GM21360 (cell line): ENCODE measurements around the gene PAQR5.
"Not testable (repeated sequence)": the region's sequence is repeated elsewhere in the genome, so short reads cannot be mapped to it uniquely, and the experiment has no call there.

Source experiments
- ATAC-seq: cut with Tn5 transposase; IDR thresholded peaks from one replicate; pipeline ENCODE4 v1.9.1; 2021; ENCODE audit warnings: mild to moderate bottlenecking, moderate library complexity; ENCODE audit not compliant: unreplicated experiment

Gene PAQR5

GRCh38 chr15:69298697-69299441 is at the start of gene PAQR5:
Gene PAQR5 (plus strand): TSS chr15:69298912. CDS start chr15:69360081, 61,169 bp downstream.
- no peak for ATAC-seq

GRCh38 chr15:69253156-69253555 is 45.6 kb upstream of the PAQR5 start:
- no peak for ATAC-seq

DNA sequence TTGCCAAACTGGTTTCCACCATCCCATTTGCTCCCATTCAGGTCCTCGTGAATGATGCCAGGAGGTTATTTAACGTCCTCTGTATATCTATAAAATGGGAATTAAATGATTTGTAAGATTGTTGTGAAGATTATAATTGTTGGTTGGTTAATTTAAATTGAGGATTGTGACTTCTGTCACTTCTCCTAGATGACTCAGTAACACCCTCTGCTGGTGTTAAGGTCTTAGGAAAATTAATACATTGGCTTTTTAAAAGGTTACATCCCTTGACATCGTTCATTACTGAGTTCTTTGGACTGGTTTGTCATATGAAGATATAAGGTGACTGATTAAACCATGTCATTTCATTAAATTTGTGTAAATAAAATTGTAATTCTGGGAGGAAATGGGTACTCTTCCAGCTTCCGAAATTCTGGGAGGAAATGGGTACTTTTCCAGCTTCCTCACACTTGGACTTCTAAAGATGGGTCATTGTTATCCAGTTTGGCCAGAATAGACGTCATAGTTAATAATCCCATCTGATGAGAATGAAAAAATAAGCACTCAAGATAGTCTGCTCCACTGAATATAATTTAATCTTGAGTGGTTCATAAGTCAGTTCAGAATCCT is 33.3 kb upstream of the PAQR5 start:
- ATAC-seq, result no peak

- ATAC-seq, result no peak
Observed at GRCh38 chr15:69271217-69271616, 27.5 kb upstream of the PAQR5 start.

GRCh38 chr15:69272139-69272538 is 26.6 kb upstream of the PAQR5 start:
- ATAC-seq, result no peak

DNA sequence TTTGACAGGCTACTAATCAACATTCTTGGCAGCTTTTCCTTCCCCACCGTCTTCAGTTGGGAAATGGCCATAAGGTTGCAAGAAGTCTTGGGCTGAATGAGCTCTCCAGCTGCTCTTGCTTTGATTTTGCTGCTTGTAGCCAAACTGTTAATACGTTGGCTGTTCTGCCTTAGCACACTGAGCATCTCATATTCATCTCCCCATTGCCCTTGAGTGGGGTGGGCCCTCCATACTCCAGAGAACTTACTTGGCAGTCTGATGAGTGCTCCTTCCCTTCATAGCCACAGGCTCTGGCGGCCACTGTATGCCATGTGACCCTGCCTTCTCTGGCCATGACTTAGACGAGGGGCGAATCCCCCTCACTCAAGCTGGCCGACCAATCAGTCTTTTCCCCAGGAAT is 25.8 kb upstream of the PAQR5 start:
- ATAC-seq, result no peak

DNA sequence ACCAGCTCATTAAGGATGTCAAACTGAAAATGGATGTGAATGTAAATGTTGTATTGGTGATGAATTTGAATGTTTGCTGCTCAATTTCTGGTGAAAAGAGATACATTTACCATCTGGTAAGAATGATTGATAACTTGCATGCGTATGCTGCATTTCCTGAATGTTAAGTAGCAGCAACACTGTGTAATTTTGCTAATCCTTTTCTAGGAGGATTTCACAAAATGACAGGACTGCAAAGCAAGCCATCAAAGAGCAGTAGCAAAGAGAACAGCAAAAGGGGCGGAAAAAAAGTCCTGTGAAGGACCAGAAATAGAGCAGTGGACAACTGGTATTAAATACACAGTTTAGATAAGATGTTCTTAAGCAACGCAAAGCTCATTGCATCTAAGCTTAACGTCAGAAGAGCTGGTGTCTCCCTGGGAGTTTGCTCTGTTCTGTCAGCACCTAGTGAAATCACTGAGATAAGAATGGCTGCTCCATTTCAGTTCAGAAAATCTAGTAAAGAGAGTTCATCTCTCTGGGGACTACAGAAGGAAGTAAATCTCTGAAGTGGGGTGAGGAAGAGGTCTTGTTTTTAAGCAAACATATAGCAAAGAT is 23.5 kb upstream of the PAQR5 start:
- no peak for ATAC-seq

DNA sequence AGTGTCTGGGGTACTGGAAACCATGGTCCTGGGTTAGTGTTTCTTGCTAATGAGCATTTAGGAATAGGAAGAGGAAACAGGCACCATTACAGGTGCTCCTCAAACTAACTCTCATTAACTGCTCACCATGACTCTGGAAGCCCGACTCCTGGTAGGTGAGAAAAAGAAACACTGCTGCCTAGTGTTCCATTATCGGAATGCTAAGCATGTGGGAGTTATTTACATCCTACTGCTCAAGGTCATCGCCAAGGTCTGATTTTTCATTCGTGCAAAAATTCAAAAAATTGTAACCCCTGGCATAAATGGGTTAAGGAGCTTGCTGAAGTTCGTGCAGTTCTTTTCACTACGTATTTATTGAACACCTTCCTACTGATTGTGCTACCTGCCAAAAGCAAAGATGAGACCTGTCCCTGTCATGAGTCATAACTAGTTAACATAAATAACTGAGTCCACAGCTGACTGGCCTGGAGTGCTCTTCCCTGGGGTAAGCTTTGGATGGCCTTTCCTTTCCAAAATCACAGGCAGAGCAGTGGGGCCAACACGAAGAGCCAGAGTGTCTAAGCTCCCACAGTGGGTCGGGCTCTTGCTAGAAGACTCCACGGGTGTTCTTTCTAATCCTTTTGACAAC is 22.7 kb upstream of the PAQR5 start:
- no peak for ATAC-seq

DNA sequence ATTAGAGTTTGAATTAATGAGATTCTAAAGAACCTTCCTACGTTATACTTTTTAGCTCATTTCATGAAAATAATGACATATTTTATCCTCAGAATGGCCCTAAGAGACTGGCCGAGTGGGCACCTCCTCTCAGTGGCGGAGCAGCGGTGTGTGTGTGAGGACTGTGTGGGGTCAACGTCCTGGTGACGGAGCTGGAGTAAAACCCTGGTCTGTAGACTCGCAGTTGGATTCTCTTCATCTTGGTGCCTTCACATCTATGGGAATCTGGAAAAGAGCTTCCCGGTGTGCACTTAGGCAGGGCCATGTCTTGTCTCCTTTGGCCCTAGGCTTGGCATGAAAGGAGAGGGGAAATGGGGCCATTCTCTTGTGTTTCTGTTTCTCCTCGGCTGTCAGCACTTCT is 21.4 kb upstream of the PAQR5 start:
- ATAC-seq, result no peak

- ATAC-seq, result no peak
Observed at GRCh38 chr15:69279636-69280035, 19.1 kb upstream of the PAQR5 start.

DNA sequence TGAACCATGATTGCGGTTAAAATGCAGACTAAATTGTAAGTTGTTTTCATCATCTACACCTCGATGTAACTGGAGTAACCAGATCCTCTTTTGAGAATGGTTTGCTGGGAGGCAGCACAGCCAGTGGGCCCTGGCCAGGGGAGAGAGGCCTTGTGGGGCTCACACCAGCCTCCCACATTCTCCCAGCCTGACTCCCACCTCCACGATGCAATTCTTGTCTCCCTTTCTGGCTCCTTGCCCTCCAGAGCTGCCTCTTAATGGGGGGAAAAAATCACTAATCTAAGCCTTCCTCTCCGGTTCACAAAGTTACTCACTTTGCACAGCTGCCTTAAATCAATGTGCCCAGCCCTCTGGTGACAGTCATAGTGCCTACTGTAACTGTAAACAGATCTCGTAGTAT is 17.9 kb upstream of the PAQR5 start:
- ATAC-seq, result no peak

DNA sequence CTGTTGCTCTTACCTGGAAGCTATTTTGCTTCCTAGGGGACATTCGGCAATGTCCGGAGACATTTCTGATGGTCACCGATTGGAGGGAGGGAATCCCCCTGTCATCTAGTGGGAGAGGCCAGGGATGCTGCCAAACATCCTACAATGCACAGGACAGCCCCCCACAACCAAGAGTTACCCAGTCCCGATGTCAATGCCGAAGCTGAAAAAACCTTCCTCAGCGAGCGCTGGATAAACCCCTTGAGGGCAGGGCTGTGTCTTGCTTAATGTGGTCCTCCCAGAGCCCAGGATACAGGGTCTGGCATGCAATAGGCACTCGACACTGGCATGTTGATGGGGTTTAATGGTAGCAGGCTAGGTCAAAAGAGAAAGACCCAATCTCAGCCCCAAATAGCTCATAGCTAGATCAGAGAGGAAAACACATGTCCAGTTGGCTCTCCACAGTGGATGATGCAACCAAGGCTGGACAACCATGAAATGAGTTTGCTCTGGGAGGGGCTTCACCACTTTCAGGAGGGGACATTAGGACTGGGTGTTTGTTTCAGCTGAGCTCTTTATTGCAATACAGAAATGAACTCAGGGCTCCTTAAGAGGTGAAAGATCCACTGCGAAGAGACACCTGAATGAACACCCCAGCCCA is 16.5 kb upstream of the PAQR5 start:
- ATAC-seq, result no peak

- no peak for ATAC-seq
Observed at GRCh38 chr15:69285834-69286233, 12.9 kb upstream of the PAQR5 start.

GRCh38 chr15:69288011-69288410 is 10.7 kb upstream of the PAQR5 start:
- no peak for ATAC-seq

- no peak for ATAC-seq
Observed at GRCh38 chr15:69288531-69289341, 10.0 kb upstream of the PAQR5 start.

GRCh38 chr15:69289342-69290146 is 9.2 kb upstream of the PAQR5 start:
- no peak for ATAC-seq

DNA sequence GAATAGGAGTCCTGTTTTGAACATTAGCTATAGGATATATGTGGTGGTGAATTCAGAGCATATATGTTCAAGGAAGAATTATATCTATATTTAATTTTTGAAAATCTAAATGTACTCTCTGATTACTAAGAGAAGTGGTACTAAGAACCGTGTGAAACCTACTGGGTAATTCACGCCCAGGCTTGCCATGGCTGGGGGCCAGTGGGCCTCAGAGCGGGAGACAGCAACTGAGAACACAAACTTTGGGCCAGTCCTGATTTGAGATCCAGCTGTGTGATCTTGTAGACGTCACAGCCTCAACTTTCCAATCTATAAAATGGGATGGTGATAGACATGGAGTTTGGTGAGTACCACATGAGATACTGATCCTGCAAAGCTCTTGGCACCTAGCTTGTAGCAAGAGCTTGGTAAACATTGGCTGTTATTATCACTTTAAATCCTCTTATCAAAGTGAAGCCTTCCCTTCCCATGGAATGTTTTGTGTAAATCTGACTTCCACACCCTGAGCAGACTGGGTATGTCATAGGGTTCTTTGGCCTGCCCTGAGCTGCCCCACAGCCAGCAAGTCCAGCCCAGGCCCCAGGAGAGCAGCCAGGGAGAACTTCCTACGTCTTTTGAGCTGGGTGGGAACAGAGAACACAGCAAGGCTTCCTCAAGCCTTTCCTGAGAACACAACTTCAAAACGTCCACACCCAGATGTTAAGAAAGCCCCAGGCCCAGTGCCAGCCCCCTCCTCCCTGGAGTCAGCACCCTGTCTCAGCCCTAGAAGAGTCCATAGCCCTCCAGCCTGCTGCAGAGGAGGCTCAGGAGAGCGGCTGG is 8.2 kb upstream of the PAQR5 start:
- no peak for ATAC-seq

GRCh38 chr15:69291651-69292050 is 7.1 kb upstream of the PAQR5 start:
- ATAC-seq, result not testable (repeated sequence)
